IMR-90 (cell line): ENCODE results near the gene MYADML2. TPM values are rescaled to one million over a fixed set of nuclear protein-coding genes. Genes with fewer than 3 reads are reported as not detected.

Experiments
- ATAC-seq: fragments of 200-7000 bp; cut with Tn5 transposase; 2 replicates; pipeline ENCODE4 v1.9.1; 2020; ENCODE audit warnings: low read depth, mild to moderate bottlenecking, moderate library complexity
- BruUV-seq: library from RNA; stranded (reverse); fragments of 400-500 nt; replicated peaks from 2 replicates; lab custom pipeline; 2021; lab: Mats Ljungman, UMichigan
- CTCF ChIA-PET: fragments of 300-600 bp; formaldehyde crosslinking; extraction: SDS; loops from one replicate; lab custom pipeline; 2021; ENCODE audit warnings: antibody characterized with exemption; lab: Yijun Ruan, JAX
- POLR2A ChIA-PET: fragments of 300-600 bp; sonication (Branson Sonifier 250); formaldehyde crosslinking; loops from one replicate; lab custom pipeline; 2022; ENCODE audit warnings: antibody characterized with exemption; ENCODE audit not compliant: unreplicated experiment; lab: Charles Lee
- DNase-seq: peaks from one replicate; pipeline ENCODE4 v3.0.0; 2013
- H2AFZ ChIP-seq: replicated peaks from 2 replicates; pipeline ENCODE3; 2013; ENCODE audit warnings: low read length, mild to moderate bottlenecking; ENCODE audit not compliant: poor library complexity
- H2AK5ac ChIP-seq: 2 replicates; pipeline ENCODE4 v1.6.1; 2013; ENCODE audit warnings: low read depth, low read length, inconsistent platforms
- H2AK9ac ChIP-seq: replicated peaks from 2 replicates; pipeline ENCODE3; 2013; ENCODE audit warnings: mild to moderate bottlenecking, low read depth, low read length, moderate library complexity; ENCODE audit not compliant: poor library complexity
- H2BK120ac ChIP-seq: 2 replicates; pipeline ENCODE4 v1.6.1; 2013; ENCODE audit warnings: low read depth, low read length, inconsistent platforms
- H2BK15ac ChIP-seq: 3 replicates; pipeline ENCODE4 v1.6.1; 2013; ENCODE audit warnings: low read depth, low read length, inconsistent platforms
- H2BK20ac ChIP-seq: 2 replicates; pipeline ENCODE4 v1.6.1; 2013; ENCODE audit warnings: low read depth, mild to moderate bottlenecking, inconsistent platforms, low read length, moderate library complexity
- H2BK5ac ChIP-seq: 2 replicates; pipeline ENCODE4 v1.6.1; 2013; ENCODE audit warnings: mild to moderate bottlenecking, low read depth, low read length, inconsistent platforms; ENCODE audit not compliant: poor library complexity, severe bottlenecking
- H3K14ac ChIP-seq: replicated peaks from 2 replicates; pipeline ENCODE4 v1.6.1; 2013; ENCODE audit warnings: low read depth, low read length, inconsistent platforms
- H3K18ac ChIP-seq: 2 replicates; pipeline ENCODE4 v1.6.1; 2013; ENCODE audit warnings: low read depth, low read length, control low read depth
- H3K23ac ChIP-seq: 2 replicates; pipeline ENCODE4 v1.6.1; 2013; ENCODE audit warnings: low read depth, low read length, inconsistent platforms
- H3K27ac ChIP-seq: 2 replicates; pipeline ENCODE4 v1.5.1; 2013; ENCODE audit warnings: mild to moderate bottlenecking, control low read depth, low read length; ENCODE audit not compliant: insufficient read depth
- H3K27me3 ChIP-seq: 2 replicates; pipeline ENCODE4 v1.6.1; 2013; ENCODE audit warnings: low read length; ENCODE audit not compliant: control insufficient read depth, insufficient read depth
- H3K36me3 ChIP-seq: 2 replicates; pipeline ENCODE4 v1.6.1; 2013; ENCODE audit warnings: low read length, mixed read lengths; ENCODE audit not compliant: control insufficient read depth, insufficient read depth
- H3K4ac ChIP-seq: 2 replicates; pipeline ENCODE4 v1.6.1; 2013; ENCODE audit warnings: low read depth, low read length, inconsistent platforms
- H3K4me1 ChIP-seq: 2 replicates; pipeline ENCODE4 v1.6.1; 2013; ENCODE audit warnings: low read length, mixed read lengths; ENCODE audit not compliant: control insufficient read depth, insufficient read depth
- H3K4me2 ChIP-seq: 2 replicates; pipeline ENCODE4 v1.6.1; 2013; ENCODE audit warnings: low read depth, mild to moderate bottlenecking, control low read depth, low read length, moderate library complexity
- H3K4me3 ChIP-seq: 2 replicates; pipeline ENCODE4 v1.5.1; 2013; ENCODE audit warnings: low read depth, mild to moderate bottlenecking, control low read depth, low read length, moderate library complexity; ENCODE audit not compliant: insufficient read depth
- H3K56ac ChIP-seq: 2 replicates; pipeline ENCODE4 v1.6.1; 2013; ENCODE audit warnings: low read length, inconsistent platforms; ENCODE audit not compliant: insufficient read depth; ENCODE audit errors: extremely low read depth
- H3K79me1 ChIP-seq, 2 experiments: 2 replicates each; pipeline ENCODE4 v1.6.1; 2013; ENCODE audit warnings: low read length in 2 of 2, inconsistent platforms in 1 of 2, low read depth in 1 of 2
- H3K9ac ChIP-seq: 2 replicates; pipeline ENCODE4 v1.6.1; 2013; ENCODE audit warnings: low read depth, low read length, control low read depth
- H3K9me1 ChIP-seq: 2 replicates; pipeline ENCODE4 v1.6.1; 2013; ENCODE audit warnings: low read length, inconsistent platforms; ENCODE audit not compliant: insufficient read depth
- H3K9me3 ChIP-seq: 2 replicates; pipeline ENCODE4 v1.6.1; 2013; ENCODE audit warnings: low read length; ENCODE audit not compliant: control insufficient read depth, insufficient read depth
- H4K20me1 ChIP-seq: 2 replicates; pipeline ENCODE4 v1.6.1; 2013; ENCODE audit warnings: low read length, inconsistent platforms; ENCODE audit not compliant: insufficient read depth
- H4K5ac ChIP-seq: 2 replicates; pipeline ENCODE4 v1.6.1; 2013; ENCODE audit warnings: mild to moderate bottlenecking, low read depth, low read length, control low read depth
- H4K8ac ChIP-seq, 2 experiments: 2 replicates each; pipeline ENCODE4 v1.6.1; 2013; ENCODE audit warnings: low read depth in 2 of 2, low read length in 2 of 2, control low read depth in 1 of 2, inconsistent platforms in 1 of 2
- H4K91ac ChIP-seq: 2 replicates; pipeline ENCODE4 v1.6.1; 2013; ENCODE audit warnings: low read depth, low read length, inconsistent platforms; ENCODE audit not compliant: insufficient read depth
- BHLHE40 ChIP-seq: fragments of 150-350 bp; IDR thresholded peaks from 2 replicates; pipeline ENCODE4 v1.6.1; 2016; ENCODE audit warnings: mild to moderate bottlenecking, low read depth, low read length
- CEBPB ChIP-seq: IDR thresholded peaks from 2 replicates; pipeline ENCODE4 v1.6.1; 2012; ENCODE audit warnings: low read depth, low read length, improper control_type of control experiment
- CHD1 ChIP-seq: IDR thresholded peaks from 2 replicates; pipeline ENCODE4 v1.6.1; 2012; ENCODE audit warnings: low read depth, low read length, improper control_type of control experiment
- FOS ChIP-seq: fragments of 150-350 bp; IDR thresholded peaks from 2 replicates; pipeline ENCODE4 v1.6.1; 2016; ENCODE audit warnings: low read depth, low read length
- MAFK ChIP-seq: IDR thresholded peaks from 2 replicates; pipeline ENCODE4 v1.6.1; 2012; ENCODE audit warnings: low read depth, low read length, improper control_type of control experiment
- MAZ ChIP-seq: IDR thresholded peaks from 2 replicates; pipeline ENCODE4 v1.6.1; 2012; ENCODE audit warnings: low read depth, mild to moderate bottlenecking, low read length, improper control_type of control experiment, moderate library complexity, borderline replicate concordance
- MXI1 ChIP-seq: IDR thresholded peaks from 2 replicates; pipeline ENCODE4 v1.6.1; 2012; ENCODE audit warnings: low read depth, mild to moderate bottlenecking, low read length, moderate library complexity, borderline replicate concordance
- NFE2L2 ChIP-seq: fragments of 150-350 bp; IDR thresholded peaks from 2 replicates; pipeline ENCODE4 v1.6.1; 2016; ENCODE audit warnings: low read depth, mild to moderate bottlenecking, low read length
- POLR2A ChIP-seq: IDR thresholded peaks from 2 replicates; pipeline ENCODE4 v1.6.1; 2012; ENCODE audit warnings: mild to moderate bottlenecking, low read depth, low read length
- RAD21 ChIP-seq: IDR thresholded peaks from 2 replicates; pipeline ENCODE4 v1.6.1; 2012; ENCODE audit warnings: low read length, improper control_type of control experiment
- RCOR1 ChIP-seq: IDR thresholded peaks from 2 replicates; pipeline ENCODE4 v1.6.1; 2012; ENCODE audit warnings: mild to moderate bottlenecking, low read length, improper control_type of control experiment; ENCODE audit not compliant: insufficient replicate concordance
- SMC3 ChIP-seq: fragments of 150-350 bp; IDR thresholded peaks from 2 replicates; pipeline ENCODE4 v1.6.1; 2016; ENCODE audit warnings: low read depth, mild to moderate bottlenecking, antibody characterized with exemption, low read length, moderate library complexity
- WGBS, 2 experiments: methylation state at CpG; one replicate each; pipeline versions ENCODE4 v1.1.5 to v1.1.7; 2013; ENCODE audit warnings: missing lambda C conversion rate in 2 of 2; ENCODE audit not compliant: insufficient read length in 1 of 2; ENCODE audit errors: extremely low coverage in 2 of 2; 5-methylcytosine and 5-hydroxymethylcytosine counted together
- dilution Hi-C: fragments of 300-500 bp; cut with HindIII; formaldehyde crosslinking; loops from one replicate; pipeline ENCODE4 v1.14.3; 2018; ENCODE audit warnings: low sequenced_read_pairs; ENCODE audit not compliant: unreplicated experiment
- in situ Hi-C: fragments of 300-500 bp; cut with MboI; formaldehyde crosslinking; loops from 3 replicates; pipeline ENCODE4 v1.14.3; 2019; ENCODE audit warnings: low sequenced_read_pairs, inconsistent platforms, mixed read lengths
- intact Hi-C: fragments of 100-400 bp; cut with micrococcal nuclease; formaldehyde crosslinking; loops from 2 replicates; pipeline ENCODE4 v1.10.0; 2022
- polyA plus RNA-seq, 3 experiments: library from polyadenylated mRNA; depleted of rRNA; stranded (reverse); fragments of >200 nt; gene quantifications; 2 replicates each; pipeline ENCODE4 v1.2.3, GENCODE V29; 2012; ENCODE audit warnings: low replicate concordance in 1 of 3
- total RNA-seq: library from RNA; depleted of rRNA; stranded (reverse); fragments of >200 nt; gene quantifications from 2 replicates; pipeline ENCODE4 v1.2.3, GENCODE V29; 2012
- TF ChIP-seq, protein P1 (sequence below): conservative IDR thresholded peaks from 2 replicates; pipeline ENCODE4 v1.5.1; 2012; ENCODE audit warnings: mild to moderate bottlenecking, low read depth, low read length, improper control_type of control experiment
- TF ChIP-seq, protein P2 (sequence below): fragments of 150-350 bp; IDR thresholded peaks from 2 replicates; pipeline ENCODE4 v1.6.1; 2016; ENCODE audit warnings: low read depth, mild to moderate bottlenecking, low read length, moderate library complexity, borderline replicate concordance
- TF ChIP-seq, protein P3 (sequence below): fragments of 150-350 bp; IDR thresholded peaks from 2 replicates; pipeline ENCODE4 v1.6.1; 2017; ENCODE audit warnings: mild to moderate bottlenecking, antibody characterized with exemption, low read length, low read depth

Gene MYADML2
- total and polyA plus RNA-seq, 2 of the 4 experiments (the other 2 are of a cell fraction), result not detected

DNA sequence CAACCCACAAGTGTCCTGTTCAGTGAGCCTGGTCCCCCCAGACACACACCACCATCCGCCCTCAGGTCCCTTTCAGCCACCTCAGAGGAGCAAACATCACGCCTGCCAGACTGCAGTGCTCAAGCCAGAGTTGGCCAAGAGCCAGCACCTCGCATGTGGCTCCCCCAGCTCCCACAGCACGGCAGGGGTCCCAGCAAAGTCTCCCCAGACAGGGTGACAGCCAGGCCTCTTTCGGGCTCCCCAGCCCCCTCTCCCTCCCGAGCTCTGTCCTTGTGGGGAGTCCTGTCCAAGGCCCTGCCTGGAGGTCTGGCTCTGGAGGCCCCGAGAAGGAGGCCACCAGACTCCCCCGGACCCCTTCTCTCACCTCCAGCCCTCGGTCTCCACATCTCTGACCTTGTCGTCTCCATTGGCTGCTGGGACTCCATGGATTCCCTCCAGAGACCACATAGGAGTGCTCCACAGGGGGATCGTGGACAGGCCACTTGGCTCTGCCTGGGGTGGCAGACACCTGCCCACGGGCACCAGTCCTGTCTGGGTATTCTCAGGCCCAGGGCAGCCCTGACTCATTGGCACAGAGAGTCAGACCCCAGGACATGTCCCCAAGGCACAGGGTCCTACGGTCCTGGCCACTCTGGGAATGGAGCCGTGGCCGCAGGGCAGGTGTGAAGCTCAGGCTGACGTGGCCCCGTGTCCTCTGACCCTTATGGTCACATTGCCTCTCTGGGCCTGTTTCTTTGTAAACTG is 1.8 kb upstream of the MYADML2 start:
- CTCF ChIA-PET, result no interaction called here
- TF ChIP-seq FOS, result no peak
- TF ChIP-seq, protein P1, sequence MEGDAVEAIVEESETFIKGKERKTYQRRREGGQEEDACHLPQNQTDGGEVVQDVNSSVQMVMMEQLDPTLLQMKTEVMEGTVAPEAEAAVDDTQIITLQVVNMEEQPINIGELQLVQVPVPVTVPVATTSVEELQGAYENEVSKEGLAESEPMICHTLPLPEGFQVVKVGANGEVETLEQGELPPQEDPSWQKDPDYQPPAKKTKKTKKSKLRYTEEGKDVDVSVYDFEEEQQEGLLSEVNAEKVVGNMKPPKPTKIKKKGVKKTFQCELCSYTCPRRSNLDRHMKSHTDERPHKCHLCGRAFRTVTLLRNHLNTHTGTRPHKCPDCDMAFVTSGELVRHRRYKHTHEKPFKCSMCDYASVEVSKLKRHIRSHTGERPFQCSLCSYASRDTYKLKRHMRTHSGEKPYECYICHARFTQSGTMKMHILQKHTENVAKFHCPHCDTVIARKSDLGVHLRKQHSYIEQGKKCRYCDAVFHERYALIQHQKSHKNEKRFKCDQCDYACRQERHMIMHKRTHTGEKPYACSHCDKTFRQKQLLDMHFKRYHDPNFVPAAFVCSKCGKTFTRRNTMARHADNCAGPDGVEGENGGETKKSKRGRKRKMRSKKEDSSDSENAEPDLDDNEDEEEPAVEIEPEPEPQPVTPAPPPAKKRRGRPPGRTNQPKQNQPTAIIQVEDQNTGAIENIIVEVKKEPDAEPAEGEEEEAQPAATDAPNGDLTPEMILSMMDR, result no peak
- no peak for TF ChIP-seq CHD1
- no peak for TF ChIP-seq MAFK
- TF ChIP-seq MAZ, result no peak
- no peak for TF ChIP-seq RAD21
- TF ChIP-seq, protein P2, sequence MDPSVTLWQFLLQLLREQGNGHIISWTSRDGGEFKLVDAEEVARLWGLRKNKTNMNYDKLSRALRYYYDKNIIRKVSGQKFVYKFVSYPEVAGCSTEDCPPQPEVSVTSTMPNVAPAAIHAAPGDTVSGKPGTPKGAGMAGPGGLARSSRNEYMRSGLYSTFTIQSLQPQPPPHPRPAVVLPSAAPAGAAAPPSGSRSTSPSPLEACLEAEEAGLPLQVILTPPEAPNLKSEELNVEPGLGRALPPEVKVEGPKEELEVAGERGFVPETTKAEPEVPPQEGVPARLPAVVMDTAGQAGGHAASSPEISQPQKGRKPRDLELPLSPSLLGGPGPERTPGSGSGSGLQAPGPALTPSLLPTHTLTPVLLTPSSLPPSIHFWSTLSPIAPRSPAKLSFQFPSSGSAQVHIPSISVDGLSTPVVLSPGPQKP, result no peak
- TF ChIP-seq POLR2A, result no peak
- no peak for TF ChIP-seq MXI1
- no peak for TF ChIP-seq BHLHE40
- TF ChIP-seq NFE2L2, result no peak
- no peak for TF ChIP-seq RCOR1
- TF ChIP-seq SMC3, result no peak
- TF ChIP-seq, protein P3, sequence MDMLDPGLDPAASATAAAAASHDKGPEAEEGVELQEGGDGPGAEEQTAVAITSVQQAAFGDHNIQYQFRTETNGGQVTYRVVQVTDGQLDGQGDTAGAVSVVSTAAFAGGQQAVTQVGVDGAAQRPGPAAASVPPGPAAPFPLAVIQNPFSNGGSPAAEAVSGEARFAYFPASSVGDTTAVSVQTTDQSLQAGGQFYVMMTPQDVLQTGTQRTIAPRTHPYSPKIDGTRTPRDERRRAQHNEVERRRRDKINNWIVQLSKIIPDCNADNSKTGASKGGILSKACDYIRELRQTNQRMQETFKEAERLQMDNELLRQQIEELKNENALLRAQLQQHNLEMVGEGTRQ, result no peak
- TF ChIP-seq CEBPB, result no peak
- Histone ChIP-seq H3K18ac (no peak overlapping the region), H4K20me1 (no peaks in the 10 kb centered on the region), H3K56ac (no peak overlapping the region), H3K27ac (no peak overlapping the region), H3K79me1 (no peaks in the 10 kb centered on the region), H2AK5ac (no peak overlapping the region), H3K14ac (no peak overlapping the region), H3K9me1 (no peaks in the 10 kb centered on the region), H2BK15ac (no peak overlapping the region), H3K4ac (no peak overlapping the region), H3K36me3 (no peaks in the 10 kb centered on the region), H3K9ac (no peak overlapping the region), H4K8ac (no peak overlapping the region), H3K4me3 (no peak overlapping the region), H3K4me2 (no peak overlapping the region), H3K9me3 (no peaks in the 10 kb centered on the region), H2AK9ac (no peak overlapping the region), H2BK5ac (no peak overlapping the region), H4K91ac (no peak overlapping the region), H2BK20ac (no peak overlapping the region), H2AFZ (no peak overlapping the region), H3K23ac (no peak overlapping the region), H3K4me1 (no peaks in the 10 kb centered on the region), H2BK120ac (no peak overlapping the region), H3K27me3 (peaks cover 15% of the 10 kb centered on the region), H4K5ac (no peak overlapping the region)
- 65% methylated on average over 4 of the region's 17 CpGs; no CpG with 5 or more reads in 1 of the 2 experiments for WGBS, 2 experiments
- in situ Hi-C loops, result no loop called here
- dilution Hi-C loops, result no loop called here
- POLR2A ChIA-PET, result no interaction called here
- no TSS peak for BruUV-seq
- DNase-seq (no peak), ATAC-seq (no peak)
- intact Hi-C loops, result no loop called here
